Measurements from ENCODE around the gene PRKACG.

DNA sequence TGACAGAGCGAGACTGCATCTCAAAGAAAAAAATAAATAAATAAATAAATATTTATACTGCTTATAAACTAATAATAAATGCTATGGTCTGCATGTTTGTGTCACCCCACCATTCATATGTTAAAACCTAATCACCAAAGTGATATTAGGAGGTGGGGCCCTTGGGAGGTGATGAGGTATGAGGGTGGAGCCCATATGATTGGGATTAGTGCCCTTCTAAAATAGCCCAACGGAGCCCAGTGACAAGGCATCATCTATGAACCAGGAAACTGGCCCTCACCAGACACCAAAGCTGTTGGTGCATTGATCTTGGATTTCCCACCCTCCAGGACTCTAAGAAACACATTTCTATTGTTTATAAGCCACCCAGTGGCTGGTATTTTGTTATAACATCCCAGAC, 26.7 kb upstream of the PRKACG start:
- no peak for TF ChIP-seq CTCF (IDR thresholded peaks at IDR 0.05; ENCODE audit: insufficient read depth, low read depth, low read length)
- TF ChIP-seq EZH2 (IDR thresholded peaks at IDR 0.05; ENCODE audit: insufficient read depth, low read length), result no peak
